Neuronal stem cell (in vitro differentiated cells): Measurements from ENCODE around the gene SCUBE2.

Experiments used
- DNase-seq: peaks from one replicate; pipeline ENCODE4 v3.0.0-alpha.2; 2013; ENCODE audit warnings: low spot score
- H2AFZ ChIP-seq: one replicate; pipeline ENCODE4 v1.6.1; 2013; ENCODE audit warnings: mild to moderate bottlenecking, low read length, inconsistent platforms
- H2AK5ac ChIP-seq: 2 replicates; pipeline ENCODE4 v1.6.1; 2013; ENCODE audit warnings: low read depth, mild to moderate bottlenecking, inconsistent platforms, low read length, moderate library complexity, mixed read lengths
- H2BK120ac ChIP-seq: 2 replicates; pipeline ENCODE4 v1.6.1; 2013; ENCODE audit warnings: low read depth, mild to moderate bottlenecking, inconsistent platforms, low read length, moderate library complexity, mixed read lengths
- H2BK12ac ChIP-seq: one replicate; pipeline ENCODE4 v1.6.1; 2013; ENCODE audit warnings: low read length, inconsistent platforms
- H2BK15ac ChIP-seq: 2 replicates; pipeline ENCODE4 v1.6.1; 2013; ENCODE audit warnings: mild to moderate bottlenecking, low read length, inconsistent platforms, mixed read lengths
- H2BK5ac ChIP-seq: one replicate; pipeline ENCODE4 v1.6.1; 2013; ENCODE audit warnings: inconsistent platforms, mild to moderate bottlenecking, low read length, moderate library complexity
- H3K14ac ChIP-seq: one replicate; pipeline ENCODE4 v1.6.1; 2013; ENCODE audit warnings: low read length, inconsistent platforms
- H3K18ac ChIP-seq: 2 replicates; pipeline ENCODE4 v1.6.1; 2013; ENCODE audit warnings: low read length, inconsistent platforms
- H3K23ac ChIP-seq: 2 replicates; pipeline ENCODE4 v1.6.1; 2013; ENCODE audit warnings: low read depth, mild to moderate bottlenecking, mixed read lengths, low read length, inconsistent platforms; ENCODE audit not compliant: poor library complexity
- H3K27ac ChIP-seq: replicated peaks from 3 replicates; pipeline ENCODE4 v1.5.1; 2013; ENCODE audit warnings: low read length, inconsistent platforms
- H3K27me3 ChIP-seq, 3 experiments: 2 replicates each; pipeline ENCODE4 v1.6.1; 2013; ENCODE audit warnings: low read length in 3 of 3, mild to moderate bottlenecking in 2 of 3, inconsistent platforms in 1 of 3, low read depth in 1 of 3, mixed read lengths in 1 of 3, moderate library complexity in 1 of 3; ENCODE audit not compliant: control insufficient read depth in 3 of 3, insufficient read depth in 3 of 3
- H3K36me3 ChIP-seq, 2 donors: replicated peaks in 1 of 2; 2 replicates each; pipeline ENCODE4 v1.6.1; 2013; ENCODE audit warnings: low read length in 2 of 2; ENCODE audit not compliant: control insufficient read depth in 2 of 2, insufficient read depth in 2 of 2
- H3K4ac ChIP-seq: 2 replicates; pipeline ENCODE4 v1.6.1; 2013; ENCODE audit warnings: inconsistent platforms, mild to moderate bottlenecking, low read length, moderate library complexity
- H3K4me1 ChIP-seq, 2 donors: 1 replicate in 1 of 2; 2 replicates in 1 of 2; pipeline ENCODE4 v1.6.1; 2013; ENCODE audit warnings: low read length in 2 of 2, low read depth in 1 of 2; ENCODE audit not compliant: control insufficient read depth in 2 of 2, insufficient read depth in 1 of 2
- H3K4me2 ChIP-seq: one replicate; pipeline ENCODE4 v1.6.1; 2013; ENCODE audit warnings: mild to moderate bottlenecking, low read length, inconsistent platforms; ENCODE audit not compliant: insufficient read depth, poor library complexity, severe bottlenecking
- H3K4me3 ChIP-seq, 2 donors: 2 replicates each; pipeline ENCODE4 v1.5.1; 2013; ENCODE audit warnings: low read length in 2 of 2, mild to moderate bottlenecking in 2 of 2, inconsistent platforms in 1 of 2, moderate library complexity in 1 of 2
- H3K79me1 ChIP-seq: one replicate; pipeline ENCODE4 v1.6.1; 2013; ENCODE audit warnings: low read depth, mild to moderate bottlenecking, inconsistent platforms, low read length, moderate library complexity
- H3K9ac ChIP-seq: one replicate; pipeline ENCODE4 v1.6.1; 2013; ENCODE audit warnings: mild to moderate bottlenecking, low read depth, low read length, inconsistent platforms; ENCODE audit not compliant: poor library complexity
- H3K9me3 ChIP-seq, 2 donors: replicated peaks in 1 of 2; 2 replicates each; pipeline versions ENCODE3 to v1.6.1; 2013; ENCODE audit warnings: low read length in 2 of 2, mild to moderate bottlenecking in 2 of 2, inconsistent platforms in 1 of 2, low read depth in 1 of 2, mixed read lengths in 1 of 2, moderate library complexity in 1 of 2; ENCODE audit not compliant: control insufficient read depth in 2 of 2, insufficient read depth in 1 of 2
- H4K8ac ChIP-seq: one replicate; pipeline ENCODE4 v1.6.1; 2013; ENCODE audit warnings: low read depth, mild to moderate bottlenecking, inconsistent platforms, low read length, moderate library complexity
- H4K91ac ChIP-seq: one replicate; pipeline ENCODE4 v1.6.1; 2013; ENCODE audit warnings: low read length, low read depth, mild to moderate bottlenecking, inconsistent platforms; ENCODE audit not compliant: poor library complexity
- WGBS, 2 donors: extraction: QIAGEN DNeasy Blood & Tissue Kit; methylation state at CpG; one replicate each; pipeline ENCODE4 v1.1.7; 2013; ENCODE audit warnings: missing lambda C conversion rate in 2 of 2, mixed read lengths in 1 of 2; ENCODE audit not compliant: insufficient read length in 2 of 2, insufficient replicate concordance in 1 of 2; ENCODE audit errors: extremely low coverage in 2 of 2; 5-methylcytosine and 5-hydroxymethylcytosine counted together

Gene SCUBE2

GRCh38 chr11:9061807-9062206, 29.6 kb downstream of the SCUBE2 start:
- WGBS, 2 donors = no CpG with 5 or more reads among the region's 1 CpG

GRCh38 chr11:9060700-9061111, 30.7 kb downstream of the SCUBE2 start:
- no peak overlapping the region for H2BK5ac ChIP-seq
- H4K8ac ChIP-seq = no peak overlapping the region
- no peaks in the 10 kb centered on the region for H3K79me1 ChIP-seq
- no peak overlapping the region for H3K23ac ChIP-seq
- no peak overlapping the region for H3K27ac ChIP-seq
- H2BK15ac ChIP-seq = no peak overlapping the region
- no peaks in the 10 kb centered on the region for H3K36me3 ChIP-seq
- no peak overlapping the region for H2BK12ac ChIP-seq
- no peak overlapping the region for H2AK5ac ChIP-seq
- no peak overlapping the region for H3K18ac ChIP-seq
- no peak overlapping the region for H2BK120ac ChIP-seq
- DNase-seq = peak; percentile 24
- H3K14ac ChIP-seq = no peak overlapping the region
- no peak overlapping the region for H3K9ac ChIP-seq
- no peaks in the 10 kb centered on the region for H3K9me3 ChIP-seq
- peaks cover 0 to under 1% (median 0%) of the 10 kb centered on the region in 3 experiments for H3K27me3 ChIP-seq
- H3K4me2 ChIP-seq = no peak overlapping the region
- no peak overlapping the region for H3K4me3 ChIP-seq
- H4K91ac ChIP-seq = no peak overlapping the region
- WGBS, 2 donors = no CpG with 5 or more reads among the region's 4 CpGs
- H2AFZ ChIP-seq = no peak overlapping the region
- peaks cover 0 to 3% of the 10 kb centered on the region in 2 donors for H3K4me1 ChIP-seq
- H3K4ac ChIP-seq = no peak overlapping the region

More at GRCh38 chr11:9061807-9062206, 29.6 kb downstream of the SCUBE2 start:
- H2BK120ac ChIP-seq = no peak overlapping the region
- H4K8ac ChIP-seq = no peak overlapping the region
- H2BK12ac ChIP-seq = no peak overlapping the region
- H3K36me3 ChIP-seq = no peaks in the 10 kb centered on the region
- H3K4me3 ChIP-seq = no peak overlapping the region
- H3K14ac ChIP-seq = no peak overlapping the region
- H3K18ac ChIP-seq = no peak overlapping the region
- no peak overlapping the region for H2BK15ac ChIP-seq
- no peak for DNase-seq
- no peaks in the 10 kb centered on the region for H3K9me3 ChIP-seq
- H2AFZ ChIP-seq = no peak overlapping the region
- H2AK5ac ChIP-seq = no peak overlapping the region
- H2BK5ac ChIP-seq = no peak overlapping the region
- no peak overlapping the region for H3K9ac ChIP-seq
- H3K23ac ChIP-seq = no peak overlapping the region
- no peak overlapping the region for H3K4me2 ChIP-seq
- peaks cover 2 to 6% of the 10 kb centered on the region in 2 donors for H3K4me1 ChIP-seq
- H3K27ac ChIP-seq = no peak overlapping the region
- no peak overlapping the region for H3K4ac ChIP-seq
- H3K79me1 ChIP-seq = no peaks in the 10 kb centered on the region
- no peak overlapping the region for H4K91ac ChIP-seq
- H3K27me3 ChIP-seq = no peaks in the 10 kb centered on the region

DNA sequence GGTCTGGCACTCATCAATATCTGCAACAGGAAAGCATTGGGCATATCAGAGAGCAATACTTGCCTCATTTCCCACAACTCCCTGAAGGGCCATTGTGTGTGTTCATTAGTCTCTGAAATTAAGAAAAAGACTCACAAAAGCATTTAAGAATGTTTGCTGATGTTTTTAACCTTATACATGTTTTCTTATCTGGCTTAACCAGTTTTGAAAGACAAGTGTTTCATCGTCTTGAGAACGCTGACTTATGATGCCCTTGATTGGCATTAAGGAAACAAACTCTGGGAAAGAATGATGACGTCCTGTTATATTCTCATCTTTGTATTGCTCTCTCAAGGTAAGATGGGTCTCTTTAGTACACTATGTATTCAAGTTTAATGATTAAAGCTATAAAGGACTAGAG, 32.0 kb downstream of the SCUBE2 start:
- Histone ChIP-seq H3K9ac (no peak overlapping the region), H3K27me3 (peaks cover 0 to 3% (median 0%) of the 10 kb centered on the region in 3 experiments), H4K91ac (no peak overlapping the region), H3K23ac (no peak overlapping the region), H3K36me3 (no peaks in the 10 kb centered on the region), H3K4me3 (no peak overlapping the region), H3K9me3 (no peaks in the 10 kb centered on the region), H3K4me1 (peaks cover 0 to 3% of the 10 kb centered on the region in 2 donors), H3K79me1 (no peaks in the 10 kb centered on the region), H4K8ac (no peak overlapping the region), H3K4me2 (no peak overlapping the region), H3K4ac (no peak overlapping the region), H2AFZ (no peak overlapping the region), H3K18ac (no peak overlapping the region), H2AK5ac (no peak overlapping the region), H2BK12ac (no peak overlapping the region), H2BK5ac (no peak overlapping the region), H3K27ac (no peak overlapping the region), H2BK120ac (no peak overlapping the region), H3K14ac (no peak overlapping the region), H2BK15ac (no peak overlapping the region)
- no CpG with 5 or more reads among the region's 3 CpGs for WGBS, 2 donors
- DNase-seq = no peak

GRCh38 chr11:9057888-9058287, 33.5 kb downstream of the SCUBE2 start:
- Histone ChIP-seq H2BK12ac (no peak overlapping the region), H3K36me3 (no peaks in the 10 kb centered on the region), H3K18ac (no peak overlapping the region), H3K9me3 (no peaks in the 10 kb centered on the region), H3K4ac (no peak overlapping the region), H3K27ac (no peak overlapping the region), H4K91ac (no peak overlapping the region), H2BK5ac (no peak overlapping the region), H3K9ac (no peak overlapping the region), H3K4me2 (no peak overlapping the region), H2BK15ac (no peak overlapping the region), H2AFZ (no peak overlapping the region), H3K4me1 (peaks cover 0 to 3% of the 10 kb centered on the region in 2 donors), H3K4me3 (no peak overlapping the region), H4K8ac (no peak overlapping the region), H3K14ac (no peak overlapping the region), H2BK120ac (no peak overlapping the region), H3K79me1 (no peaks in the 10 kb centered on the region), H2AK5ac (no peak overlapping the region), H3K23ac (no peak overlapping the region), H3K27me3 (peaks cover 0 to 3% (median 0%) of the 10 kb centered on the region in 3 experiments)
- WGBS, 2 donors = no CpG with 5 or more reads among the region's 4 CpGs
- DNase-seq = no peak
